NCI-H187 (cell line): ENCODE results near the gene COBL.
A peak's percentile ranks its signal among the peaks of the same experiment; 100 is the strongest.

Source experiments
- DNase-seq, 2 experiments: peaks; one replicate each; lab custom pipeline; 2025; lab: John Stamatoyannopoulos, UW

The COBL gene

GRCh38 chr7:51325908-51326307 is 9.3 kb upstream of the COBL start:
- DNase-seq = no peak

- DNase-seq = no peak
These were observed 8.7 kb upstream of the COBL start for GRCh38 chr7:51325261-51325676.

- no peak for DNase-seq
These were observed 7.7 kb upstream of the COBL start for GRCh38 chr7:51324206-51324898.

- DNase-seq = no peak
These were observed 5.4 kb upstream of the COBL start for GRCh38 chr7:51321961-51322515.

- no peak for DNase-seq
These were observed 2.4 kb upstream of the COBL start for GRCh38 chr7:51318886-51319579.

GRCh38 chr7:51318001-51318400 is 1.4 kb upstream of the COBL start:
- no peak for DNase-seq

- DNase-seq = no peak
These were observed 937 bp upstream of the COBL start for GRCh38 chr7:51317582-51317910.

GRCh38 chr7:51316262-51316665 is 345 bp downstream of the COBL start:
- no peak for DNase-seq

GRCh38 chr7:51315393-51316261 is 982 bp downstream of the COBL start:
- DNase-seq = no peak

GRCh38 chr7:51314726-51315125 is 1.9 kb downstream of the COBL start:
- no peak for DNase-seq

- DNase-seq = no peak
These were observed 2.7 kb downstream of the COBL start for GRCh38 chr7:51313738-51314425.

- DNase-seq = no peak
These were observed 3.5 kb downstream of the COBL start for GRCh38 chr7:51312951-51313737.

GRCh38 chr7:51311166-51311565 is 5.4 kb downstream of the COBL start:
- no peak for DNase-seq

- DNase-seq = peak in 1 of 2 experiments; percentile 37
These were observed 6.5 kb downstream of the COBL start for GRCh38 chr7:51310131-51310583.

GRCh38 chr7:51309361-51310130 is 7.1 kb downstream of the COBL start:
- DNase-seq = no peak

GRCh38 chr7:51308696-51309095 is 7.9 kb downstream of the COBL start:
- DNase-seq = no peak

GRCh38 chr7:51308265-51308664 is 8.3 kb downstream of the COBL start:
- DNase-seq = peak; percentile 35 to 37

GRCh38 chr7:51307651-51308210 is 8.9 kb downstream of the COBL start:
- no peak for DNase-seq

- no peak for DNase-seq
These were observed 9.8 kb downstream of the COBL start for GRCh38 chr7:51306761-51307160.

GRCh38 chr7:51304729-51305128 is 11.9 kb downstream of the COBL start:
- DNase-seq = no peak
